Measurements from ENCODE around the gene WDR36. TPM values are rescaled to one million over a fixed set of nuclear protein-coding genes. Genes with fewer than 3 reads are reported as not detected.

WDR36 gene
- total RNA-seq, 1 experiment from 2014 or later = 53.6 TPM

DNA sequence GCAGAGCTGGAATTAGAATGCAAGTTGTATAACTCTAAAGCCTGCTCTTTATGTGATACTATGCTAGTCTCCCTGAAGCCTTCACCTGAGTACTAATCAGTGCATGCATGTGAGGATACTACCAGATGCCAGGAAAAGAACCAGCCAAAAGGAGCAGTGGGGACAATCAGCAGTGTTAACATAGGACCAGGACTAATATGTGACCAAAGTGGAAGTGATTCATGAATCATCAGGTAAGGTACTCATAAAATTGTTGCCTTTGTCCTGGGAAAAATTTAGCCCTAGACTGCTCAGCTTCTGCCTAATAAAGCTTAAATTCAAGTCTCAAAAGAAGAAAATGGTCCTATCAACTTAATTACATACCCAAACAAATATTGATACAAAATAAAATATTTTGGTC is 34.1 kb upstream of the WDR36 start:
- no peaks in the 10 kb centered on the region for H4K20me1 ChIP-seq (ENCODE audit: insufficient read depth)
- H3K27ac ChIP-seq (ENCODE audit: low read depth, low read length) = no peak overlapping the region
- no peaks in the 10 kb centered on the region for H3K79me2 ChIP-seq (ENCODE audit: insufficient read depth, low read length)
- intact Hi-C loops (cut with micrococcal nuclease) = no loop called here
- RAD21 ChIA-PET (ENCODE audit: low non-redundant PET in 1 of 2, low total read pairs in 2 of 2, uncharacterized antibody in 2 of 2, unreplicated experiment in 2 of 2) = no interaction called here
- H3K9me3 ChIP-seq (ENCODE audit: control insufficient read depth in 1 of 2, insufficient read depth in 1 of 2, low read depth in 1 of 2, low read length in 2 of 2) = no peaks in the 10 kb centered on the region
- H3K4me3 ChIP-seq (replicated peaks in 1 of 2; ENCODE audit: low read depth in 1 of 2, low read length in 2 of 2) = no peak overlapping the region
- H3K9ac ChIP-seq (ENCODE audit: low read length) = no peak overlapping the region
- TF ChIP-seq, protein P1, sequence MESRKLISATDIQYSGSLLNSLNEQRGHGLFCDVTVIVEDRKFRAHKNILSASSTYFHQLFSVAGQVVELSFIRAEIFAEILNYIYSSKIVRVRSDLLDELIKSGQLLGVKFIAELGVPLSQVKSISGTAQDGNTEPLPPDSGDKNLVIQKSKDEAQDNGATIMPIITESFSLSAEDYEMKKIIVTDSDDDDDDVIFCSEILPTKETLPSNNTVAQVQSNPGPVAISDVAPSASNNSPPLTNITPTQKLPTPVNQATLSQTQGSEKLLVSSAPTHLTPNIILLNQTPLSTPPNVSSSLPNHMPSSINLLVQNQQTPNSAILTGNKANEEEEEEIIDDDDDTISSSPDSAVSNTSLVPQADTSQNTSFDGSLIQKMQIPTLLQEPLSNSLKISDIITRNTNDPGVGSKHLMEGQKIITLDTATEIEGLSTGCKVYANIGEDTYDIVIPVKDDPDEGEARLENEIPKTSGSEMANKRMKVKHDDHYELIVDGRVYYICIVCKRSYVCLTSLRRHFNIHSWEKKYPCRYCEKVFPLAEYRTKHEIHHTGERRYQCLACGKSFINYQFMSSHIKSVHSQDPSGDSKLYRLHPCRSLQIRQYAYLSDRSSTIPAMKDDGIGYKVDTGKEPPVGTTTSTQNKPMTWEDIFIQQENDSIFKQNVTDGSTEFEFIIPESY (IDR thresholded peaks at IDR 0.05; ENCODE audit: extremely low read depth, insufficient replicate concordance, low read length) = no peak
- POLR2A ChIA-PET = no interaction called here
- H3K4me1 ChIP-seq (ENCODE audit: control insufficient read depth in 1 of 2, insufficient read depth in 2 of 2, low read length in 2 of 2) = no peaks in the 10 kb centered on the region
- no peak for ATAC-seq
- H3K27me3 ChIP-seq (ENCODE audit: insufficient read depth, low read length) = no peaks in the 10 kb centered on the region
- H3K36me3 ChIP-seq (ENCODE audit: control insufficient read depth in 1 of 2, insufficient read depth in 2 of 2, low read length in 2 of 2) = no peaks in the 10 kb centered on the region
- no peak overlapping the region for H3K4me2 ChIP-seq (ENCODE audit: low read length)
- no peak for DNase-seq (ENCODE audit: low read depth, low spot score)
- BruUV-seq (replicated peaks) = no TSS peak
- H2AFZ ChIP-seq (ENCODE audit: low read depth, low read length, poor library complexity, severe bottlenecking) = no peak overlapping the region
- no peaks in the 10 kb centered on the region for H3K9me2 ChIP-seq (ENCODE audit: insufficient read depth)
- CTCF ChIA-PET = no interaction called here

DNA sequence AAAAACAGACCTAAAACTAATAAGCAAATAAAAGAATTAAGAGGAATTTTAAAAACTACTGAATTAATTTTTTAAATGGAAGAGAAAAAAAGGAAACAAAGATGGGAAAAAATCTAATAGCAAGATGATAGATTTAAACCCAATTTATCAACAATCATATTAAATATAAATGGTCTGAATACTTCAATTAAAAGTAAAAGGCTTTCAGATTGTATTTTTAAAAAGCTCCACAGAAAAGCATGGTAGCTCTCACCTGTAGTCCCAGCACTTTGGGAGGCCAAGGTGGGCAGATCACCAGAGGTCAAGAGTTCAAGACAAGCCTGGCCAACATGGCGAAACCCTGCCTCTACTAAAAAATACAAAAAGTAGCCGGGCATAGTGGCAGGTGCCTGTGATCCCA is 32.0 kb upstream of the WDR36 start:
- H3K4me3 ChIP-seq (replicated peaks in 1 of 2; ENCODE audit: low read depth in 1 of 2, low read length in 2 of 2) = no peak overlapping the region
- H3K27me3 ChIP-seq (ENCODE audit: insufficient read depth, low read length) = no peaks in the 10 kb centered on the region
- no peaks in the 10 kb centered on the region for H3K9me3 ChIP-seq (ENCODE audit: control insufficient read depth in 1 of 2, insufficient read depth in 1 of 2, low read depth in 1 of 2, low read length in 2 of 2)
- ChIA-PET CTCF (no interaction called here), POLR2A (no interaction called here), RAD21 (ENCODE audit: low non-redundant PET in 1 of 2, low total read pairs in 2 of 2, uncharacterized antibody in 2 of 2, unreplicated experiment in 2 of 2) (no interaction called here)
- ATAC-seq (no peak), DNase-seq (ENCODE audit: low read depth, low spot score) (no peak)
- no peak overlapping the region for H2AFZ ChIP-seq (ENCODE audit: low read depth, low read length, poor library complexity, severe bottlenecking)
- H3K4me2 ChIP-seq (ENCODE audit: low read length) = no peak overlapping the region
- no peaks in the 10 kb centered on the region for H3K36me3 ChIP-seq (ENCODE audit: control insufficient read depth in 1 of 2, insufficient read depth in 2 of 2, low read length in 2 of 2)
- H3K79me2 ChIP-seq (ENCODE audit: insufficient read depth, low read length) = no peaks in the 10 kb centered on the region
- no peaks in the 10 kb centered on the region for H3K9me2 ChIP-seq (ENCODE audit: insufficient read depth)
- intact Hi-C loops (cut with micrococcal nuclease) = no loop called here
- no peak overlapping the region for H3K27ac ChIP-seq (ENCODE audit: low read depth, low read length)
- BruUV-seq (replicated peaks) = no TSS peak
- no peak overlapping the region for H3K9ac ChIP-seq (ENCODE audit: low read length)
- H3K4me1 ChIP-seq (ENCODE audit: control insufficient read depth in 1 of 2, insufficient read depth in 2 of 2, low read length in 2 of 2) = no peaks in the 10 kb centered on the region
- no peaks in the 10 kb centered on the region for H4K20me1 ChIP-seq (ENCODE audit: insufficient read depth)
- TF ChIP-seq EZH2 (IDR thresholded peaks at IDR 0.05) (no peak), CBX3 (IDR thresholded peaks at IDR 0.05; ENCODE audit: low read depth) (no peak), SP1 (IDR thresholded peaks at IDR 0.05; ENCODE audit: low read depth) (no peak), SRF (IDR thresholded peaks at IDR 0.05; ENCODE audit: low read depth) (no peak), SIN3A (IDR thresholded peaks at IDR 0.05; ENCODE audit: low read depth) (no peak), CEBPB (IDR thresholded peaks at IDR 0.05; ENCODE audit: low read depth) (no peak), RAD21 (IDR thresholded peaks at IDR 0.05; ENCODE audit: low read depth) (no peak), TCF7L2 (IDR thresholded peaks at IDR 0.05; ENCODE audit: borderline replicate concordance, extremely low read depth, insufficient read depth, insufficient read length) (no peak), ZFX (IDR thresholded peaks at IDR 0.05) (no peak), POLR2AphosphoS5 (IDR thresholded peaks at IDR 0.05; ENCODE audit: low read depth, low read length) (no peak), ELF1 (IDR thresholded peaks at IDR 0.05; ENCODE audit: borderline replicate concordance, low read depth) (no peak)
- TF ChIP-seq, protein P2, sequence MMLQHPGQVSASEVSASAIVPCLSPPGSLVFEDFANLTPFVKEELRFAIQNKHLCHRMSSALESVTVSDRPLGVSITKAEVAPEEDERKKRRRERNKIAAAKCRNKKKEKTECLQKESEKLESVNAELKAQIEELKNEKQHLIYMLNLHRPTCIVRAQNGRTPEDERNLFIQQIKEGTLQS (IDR thresholded peaks at IDR 0.05) = no peak
- TF ChIP-seq, protein P3, sequence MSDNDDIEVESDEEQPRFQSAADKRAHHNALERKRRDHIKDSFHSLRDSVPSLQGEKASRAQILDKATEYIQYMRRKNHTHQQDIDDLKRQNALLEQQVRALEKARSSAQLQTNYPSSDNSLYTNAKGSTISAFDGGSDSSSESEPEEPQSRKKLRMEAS (IDR thresholded peaks at IDR 0.05) = no peak
- TF ChIP-seq, protein P4, sequence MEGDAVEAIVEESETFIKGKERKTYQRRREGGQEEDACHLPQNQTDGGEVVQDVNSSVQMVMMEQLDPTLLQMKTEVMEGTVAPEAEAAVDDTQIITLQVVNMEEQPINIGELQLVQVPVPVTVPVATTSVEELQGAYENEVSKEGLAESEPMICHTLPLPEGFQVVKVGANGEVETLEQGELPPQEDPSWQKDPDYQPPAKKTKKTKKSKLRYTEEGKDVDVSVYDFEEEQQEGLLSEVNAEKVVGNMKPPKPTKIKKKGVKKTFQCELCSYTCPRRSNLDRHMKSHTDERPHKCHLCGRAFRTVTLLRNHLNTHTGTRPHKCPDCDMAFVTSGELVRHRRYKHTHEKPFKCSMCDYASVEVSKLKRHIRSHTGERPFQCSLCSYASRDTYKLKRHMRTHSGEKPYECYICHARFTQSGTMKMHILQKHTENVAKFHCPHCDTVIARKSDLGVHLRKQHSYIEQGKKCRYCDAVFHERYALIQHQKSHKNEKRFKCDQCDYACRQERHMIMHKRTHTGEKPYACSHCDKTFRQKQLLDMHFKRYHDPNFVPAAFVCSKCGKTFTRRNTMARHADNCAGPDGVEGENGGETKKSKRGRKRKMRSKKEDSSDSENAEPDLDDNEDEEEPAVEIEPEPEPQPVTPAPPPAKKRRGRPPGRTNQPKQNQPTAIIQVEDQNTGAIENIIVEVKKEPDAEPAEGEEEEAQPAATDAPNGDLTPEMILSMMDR (IDR thresholded peaks at IDR 0.05 in 2 of 3, conservative IDR thresholded peaks at IDR 0.05 in 1 of 3; ENCODE audit: borderline replicate concordance in 1 of 3, insufficient read depth in 1 of 3, low read depth in 2 of 3, low read length in 2 of 3) = no peak
- TF ChIP-seq, protein P1 (IDR thresholded peaks at IDR 0.05; ENCODE audit: extremely low read depth, insufficient replicate concordance, low read length) = no peak
